ENCODE measurements around the gene EHMT1. TPM values are rescaled to one million over a fixed set of nuclear protein-coding genes. Genes with fewer than 3 reads are reported as not detected.

Gene EHMT1
- total and polyA plus RNA-seq, 2 of the 8 experiments (the other 6 are each of a cell fraction or from before 2014, with no cell fraction given): 95.7 to 163 TPM

GRCh38 chr9:137823986-137824771 lies 205.4 kb downstream of the EHMT1 start:
- Histone ChIP-seq H3K14ac (ENCODE audit: insufficient read length) (no peak overlapping the region), H3K27me3 (replicated peaks in 1 of 4; ENCODE audit: control insufficient read depth in 3 of 4, extremely low read depth in 1 of 4, insufficient read depth in 3 of 4, low read length in 3 of 4) (no peaks in the 10 kb centered on the region), H2BK120ac (replicated peaks; ENCODE audit: low read depth, low read length) (no peak overlapping the region), H3K9ac (replicated peaks in 1 of 4; ENCODE audit: extremely low read depth in 1 of 4, low read depth in 3 of 4, low read length in 3 of 4) (no peak overlapping the region), H4K91ac (replicated peaks; ENCODE audit: insufficient read length, low read length) (no peak overlapping the region), H4K5ac (ENCODE audit: insufficient read length, low read depth, low read length) (no peak overlapping the region), H2BK12ac (ENCODE audit: low read depth, low read length) (no peak overlapping the region), H2BK15ac (ENCODE audit: low read length) (no peak overlapping the region), H3K56ac (replicated peaks; ENCODE audit: insufficient read length, low read depth, low read length) (no peak overlapping the region), H3K4me1 (replicated peaks in 1 of 4; ENCODE audit: control insufficient read depth in 3 of 4, insufficient read depth in 4 of 4, low read length in 3 of 4) (no peaks in the 10 kb centered on the region), H3K18ac (ENCODE audit: extremely low read depth, low read length) (no peak overlapping the region), H3K4ac (replicated peaks; ENCODE audit: insufficient read length, low read depth, low read length) (no peak overlapping the region), H3K23ac (ENCODE audit: insufficient read length) (no peak overlapping the region), H3K23me2 (ENCODE audit: low read depth, low read length) (0 out of 2 replicates have a peak, but pooled peaks cover 1% of the 10 kb centered on the region), H2BK20ac (ENCODE audit: low read length) (no peak overlapping the region), H2AK5ac (ENCODE audit: low read depth, low read length) (no peak overlapping the region), H4K8ac (ENCODE audit: extremely low read depth, insufficient read depth, low read length) (no peak overlapping the region), H3K9me3 (ENCODE audit: insufficient read depth in 2 of 2, low read depth in 1 of 2, low read length in 1 of 2) (no peaks in the 10 kb centered on the region; a peak in 1 of 4 replicates), H3K4me2 (ENCODE audit: insufficient read depth in 1 of 2, low read depth in 2 of 2, low read length in 2 of 2) (no peak overlapping the region), H2AFZ (ENCODE audit: low read length) (no peak overlapping the region), H3K79me2 (ENCODE audit: control insufficient read depth in 1 of 2, insufficient read depth in 2 of 2, low read length in 2 of 2) (peaks cover 0 to 20% of the 10 kb centered on the region in 2 experiments; a peak in 1 of 4 replicates), H3K4me3 (ENCODE audit: extremely low read depth in 1 of 4, insufficient read depth in 2 of 4, low read depth in 3 of 4, low read length in 4 of 4) (no peak overlapping the region), H3K27ac (ENCODE audit: low read depth, low read length) (no peak overlapping the region), H4K20me1 (replicated peaks in 1 of 2; ENCODE audit: control insufficient read depth in 1 of 2, insufficient read depth in 2 of 2, low read length in 2 of 2) (peaks cover 3 to 7% of the 10 kb centered on the region in 2 experiments), H3K79me1 (ENCODE audit: low read depth, low read length) (peaks cover 12% of the 10 kb centered on the region), H2BK5ac (ENCODE audit: low read depth, low read length) (no peak overlapping the region), H3K36me3 (ENCODE audit: control insufficient read depth in 2 of 4, insufficient read depth in 4 of 4, low read length in 3 of 4) (peaks cover 4 to 33% (median 6%) of the 10 kb centered on the region in 4 experiments; a peak in 5 of 8 replicates)
- POLR2A ChIA-PET (ENCODE audit: partially characterized antibody): no interaction called here
- FAIRE-seq (no peak), DNase-seq (ENCODE audit: low read depth in 1 of 2, low spot score in 2 of 2) (no peak)
- TF ChIP-seq MAFK (IDR thresholded peaks at IDR 0.05; ENCODE audit: low read depth, low read length) (0 out of 2 replicates have a peak, but pooled peaks have one; percentile 43), GTF2F1 (IDR thresholded peaks at IDR 0.05; ENCODE audit: borderline replicate concordance, low read depth, low read length) (no peak), POU5F1 (IDR thresholded peaks at IDR 0.05; ENCODE audit: low read depth, low read length) (no peak)
- CTCF ChIA-PET (ENCODE audit: partially characterized antibody): interaction anchor here (0.5 to 1.0 kb wide), 3 partner anchors 13 to 165 kb away, joined by 3 to 5 read pairs (median 3); no protein-coding TSS in a partner anchor
- 91% methylated on average over 10 of the region's 10 CpGs; no CpG with 5 or more reads in 1 of the 2 experiments for WGBS, 2 experiments (ENCODE audit: extremely low coverage in 1 of 2, insufficient coverage in 1 of 2, insufficient read length in 1 of 2, insufficient replicate concordance in 2 of 2, low coverage in 1 of 2, low lambda C conversion rate in 2 of 2, missing lambda C conversion rate in 1 of 2)

Measured in H1 (cell line).